SKM-1 (cell line): ENCODE data around the gene MMP7.
"Not testable (repeated sequence)": the region's sequence is repeated elsewhere in the genome, so short reads cannot be mapped to it uniquely, and the experiment has no call there.

ENCODE experiments used
- DNase-seq: peaks from one replicate; lab custom pipeline; 2025; ENCODE audit not compliant: unreplicated experiment; lab: John Stamatoyannopoulos, UW

The MMP7 gene

GRCh38 chr11:102544594-102544993 lies 14.0 kb upstream of the MMP7 start:
- DNase-seq, result no peak

- no peak for DNase-seq
Observed at GRCh38 chr11:102539567-102539966, 9.0 kb upstream of the MMP7 start.

- no peak for DNase-seq
Observed at GRCh38 chr11:102538932-102539331, 8.4 kb upstream of the MMP7 start.

- no peak for DNase-seq
Observed at GRCh38 chr11:102534261-102534872, 3.8 kb upstream of the MMP7 start.

GRCh38 chr11:102528618-102529017 lies 1.9 kb downstream of the MMP7 start:
- DNase-seq, result no peak

GRCh38 chr11:102527684-102528083 lies 2.9 kb downstream of the MMP7 start:
- DNase-seq, result no peak

GRCh38 chr11:102527041-102527440 lies 3.5 kb downstream of the MMP7 start:
- no peak for DNase-seq

- DNase-seq, result no peak
Observed at GRCh38 chr11:102523887-102524286, 6.7 kb downstream of the MMP7 start.

GRCh38 chr11:102523189-102523570 lies 7.4 kb downstream of the MMP7 start:
- no peak for DNase-seq

- DNase-seq, result no peak
Observed at GRCh38 chr11:102522312-102523188, 8.0 kb downstream of the MMP7 start.

- DNase-seq, result no peak
Observed at GRCh38 chr11:102521121-102521520, 9.4 kb downstream of the MMP7 start.

GRCh38 chr11:102520514-102520913 lies 10.0 kb downstream of the MMP7 start:
- DNase-seq, result no peak

- DNase-seq, result no peak
Observed at GRCh38 chr11:102518296-102519094, 12.1 kb downstream of the MMP7 start.

GRCh38 chr11:102517670-102518069 lies 12.9 kb downstream of the MMP7 start:
- DNase-seq, result no peak

- no peak for DNase-seq
Observed at GRCh38 chr11:102516179-102516578, 14.4 kb downstream of the MMP7 start.

GRCh38 chr11:102513869-102514268 lies 16.7 kb downstream of the MMP7 start:
- no peak for DNase-seq

GRCh38 chr11:102510439-102511135 lies 20.0 kb downstream of the MMP7 start:
- DNase-seq, result no peak

- DNase-seq, result not testable (repeated sequence)
Observed at GRCh38 chr11:102502831-102503230, 27.7 kb downstream of the MMP7 start.

GRCh38 chr11:102500829-102501228 lies 29.7 kb downstream of the MMP7 start:
- no peak for DNase-seq

- DNase-seq, result no peak
Observed at GRCh38 chr11:102499931-102500330, 30.6 kb downstream of the MMP7 start.

GRCh38 chr11:102499151-102499550 lies 31.4 kb downstream of the MMP7 start:
- DNase-seq, result no peak
